PFSK-1 (cell line): ENCODE data around the gene KSR1.

Experiments
- POLR2AphosphoS5 ChIP-seq: IDR thresholded peaks from 2 replicates; pipeline ENCODE4 v1.6.1; 2012; ENCODE audit warnings: low read depth, mild to moderate bottlenecking, control low read depth, low read length, moderate library complexity
- TAF1 ChIP-seq: IDR thresholded peaks from 2 replicates; pipeline ENCODE4 v1.6.1; 2012; ENCODE audit warnings: low read length, control low read depth, borderline replicate concordance; ENCODE audit not compliant: insufficient read depth
- TF ChIP-seq, protein P1 (sequence below), 2 experiments: IDR thresholded peaks; 2 replicates each; pipeline versions ENCODE4 v1.6.1 to v1.8.0; 2011 to 2012; ENCODE audit warnings: low read depth in 2 of 2, low read length in 2 of 2, control low read depth in 1 of 2, inconsistent platforms in 1 of 2, mild to moderate bottlenecking in 1 of 2, moderate library complexity in 1 of 2; ENCODE audit not compliant: insufficient read depth in 1 of 2

- no peak for TF ChIP-seq POLR2AphosphoS5
- TF ChIP-seq TAF1: no peak
- TF ChIP-seq, protein P1, sequence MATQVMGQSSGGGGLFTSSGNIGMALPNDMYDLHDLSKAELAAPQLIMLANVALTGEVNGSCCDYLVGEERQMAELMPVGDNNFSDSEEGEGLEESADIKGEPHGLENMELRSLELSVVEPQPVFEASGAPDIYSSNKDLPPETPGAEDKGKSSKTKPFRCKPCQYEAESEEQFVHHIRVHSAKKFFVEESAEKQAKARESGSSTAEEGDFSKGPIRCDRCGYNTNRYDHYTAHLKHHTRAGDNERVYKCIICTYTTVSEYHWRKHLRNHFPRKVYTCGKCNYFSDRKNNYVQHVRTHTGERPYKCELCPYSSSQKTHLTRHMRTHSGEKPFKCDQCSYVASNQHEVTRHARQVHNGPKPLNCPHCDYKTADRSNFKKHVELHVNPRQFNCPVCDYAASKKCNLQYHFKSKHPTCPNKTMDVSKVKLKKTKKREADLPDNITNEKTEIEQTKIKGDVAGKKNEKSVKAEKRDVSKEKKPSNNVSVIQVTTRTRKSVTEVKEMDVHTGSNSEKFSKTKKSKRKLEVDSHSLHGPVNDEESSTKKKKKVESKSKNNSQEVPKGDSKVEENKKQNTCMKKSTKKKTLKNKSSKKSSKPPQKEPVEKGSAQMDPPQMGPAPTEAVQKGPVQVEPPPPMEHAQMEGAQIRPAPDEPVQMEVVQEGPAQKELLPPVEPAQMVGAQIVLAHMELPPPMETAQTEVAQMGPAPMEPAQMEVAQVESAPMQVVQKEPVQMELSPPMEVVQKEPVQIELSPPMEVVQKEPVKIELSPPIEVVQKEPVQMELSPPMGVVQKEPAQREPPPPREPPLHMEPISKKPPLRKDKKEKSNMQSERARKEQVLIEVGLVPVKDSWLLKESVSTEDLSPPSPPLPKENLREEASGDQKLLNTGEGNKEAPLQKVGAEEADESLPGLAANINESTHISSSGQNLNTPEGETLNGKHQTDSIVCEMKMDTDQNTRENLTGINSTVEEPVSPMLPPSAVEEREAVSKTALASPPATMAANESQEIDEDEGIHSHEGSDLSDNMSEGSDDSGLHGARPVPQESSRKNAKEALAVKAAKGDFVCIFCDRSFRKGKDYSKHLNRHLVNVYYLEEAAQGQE (IDR thresholded peaks at IDR 0.05; ENCODE audit: insufficient read depth in 1 of 2, low read depth in 2 of 2, low read length in 2 of 2): no peak
Observed at GRCh38 chr17:27450416-27450815, 5.8 kb upstream of the KSR1 start.
